HCT116 (cell line): Measurements from ENCODE around the gene LRPPRC. TPM values are rescaled to one million over a fixed set of nuclear protein-coding genes. Genes with fewer than 3 reads are reported as not detected.

Experiments used
- ATAC-seq: fragments of 200-7000 bp; cut with Tn5 transposase; 2 replicates; pipeline ENCODE4 v1.9.1; 2020; ENCODE audit warnings: mild to moderate bottlenecking, moderate library complexity
- BruUV-seq: library from RNA; stranded (reverse); fragments of 400-500 nt; replicated peaks from 2 replicates; lab custom pipeline; 2021; lab: Mats Ljungman, UMichigan
- CTCF ChIA-PET: fragments of 300-600 bp; sonication (Branson Sonifier 250); formaldehyde crosslinking; loops from one replicate; lab custom pipeline; 2021; ENCODE audit warnings: antibody characterized with exemption; lab: Charles Lee
- POLR2A ChIA-PET: fragments of 300-600, 350-600 bp; sonication (Branson Sonifier 250); formaldehyde crosslinking; loops from one replicate; lab custom pipeline; 2021; ENCODE audit warnings: antibody characterized with exemption; lab: Charles Lee
- RAD21 ChIA-PET, 2 experiments: fragments of 300-600 bp; sonication (Branson Sonifier 250); formaldehyde crosslinking; loops; one replicate each; lab custom pipeline; 2023; ENCODE audit warnings: low total read pairs in 2 of 2; ENCODE audit not compliant: uncharacterized antibody in 2 of 2, unreplicated experiment in 2 of 2, low non-redundant PET in 1 of 2; lab: Charles Lee
- DNase-seq: peaks from one replicate; pipeline ENCODE4 v3.0.0-alpha.2; 2010; ENCODE audit warnings: low read depth, low spot score
- H2AFZ ChIP-seq: fragments of 200-600 bp; shearing (Covaris generic), sonication (generic); 2 replicates; pipeline ENCODE4 v1.6.1; 2017; ENCODE audit warnings: low read depth, mixed run types, mixed read lengths, antibody characterized with exemption, low read length; ENCODE audit not compliant: poor library complexity, severe bottlenecking
- H3K27ac ChIP-seq: 2 replicates; pipeline ENCODE4 v1.5.1; 2012; ENCODE audit warnings: low read depth, low read length
- H3K27me3 ChIP-seq: fragments of 200-600 bp; sonication (generic); 2 replicates; pipeline ENCODE4 v1.6.1; 2016; ENCODE audit warnings: mixed run types, low read length, mixed read lengths; ENCODE audit not compliant: insufficient read depth
- H3K36me3 ChIP-seq, 2 experiments: fragments of 200-500 bp in 1 of 2; fragments of 200-600 bp in 1 of 2; sonication (Bioruptor generic) in 1 of 2; sonication (generic) in 1 of 2; 2 replicates each; pipeline versions ENCODE4 v1.5.1 to v1.6.1; 2014 to 2016; ENCODE audit warnings: low read length in 2 of 2, inconsistent platforms in 1 of 2, mixed read lengths in 1 of 2, mixed run types in 1 of 2; ENCODE audit not compliant: insufficient read depth in 2 of 2, control insufficient read depth in 1 of 2
- H3K4me1 ChIP-seq, 2 experiments: fragments of 200-600 bp in 1 of 2; sonication (generic) in 1 of 2; 2 replicates each; pipeline versions ENCODE4 v1.5.1 to v1.6.1; 2012 to 2017; ENCODE audit warnings: low read length in 2 of 2, inconsistent platforms in 1 of 2, mild to moderate bottlenecking in 1 of 2, mixed read lengths in 1 of 2, mixed run types in 1 of 2, moderate library complexity in 1 of 2; ENCODE audit not compliant: insufficient read depth in 2 of 2, control insufficient read depth in 1 of 2
- H3K4me2 ChIP-seq: fragments of 200-600 bp; sonication (generic); 2 replicates; pipeline ENCODE4 v1.6.1; 2017; ENCODE audit warnings: mixed run types, low read length, mixed read lengths
- H3K4me3 ChIP-seq, 2 experiments: fragments of 200-600 bp in 1 of 2; sonication (generic) in 1 of 2; replicated peaks in 1 of 2; 2 replicates each; pipeline ENCODE4 v1.5.1; 2011 to 2016; ENCODE audit warnings: low read length in 2 of 2, control low read depth in 1 of 2, low read depth in 1 of 2, mild to moderate bottlenecking in 1 of 2, mixed read lengths in 1 of 2, mixed run types in 1 of 2
- H3K79me2 ChIP-seq: fragments of 200-600 bp; sonication (generic); 2 replicates; pipeline ENCODE4 v1.6.1; 2017; ENCODE audit warnings: mild to moderate bottlenecking, mixed run types, low read length, moderate library complexity, mixed read lengths; ENCODE audit not compliant: insufficient read depth
- H3K9ac ChIP-seq: fragments of 200-600 bp; sonication (generic); 2 replicates; pipeline ENCODE4 v1.6.1; 2016; ENCODE audit warnings: low read length, mixed read lengths
- H3K9me2 ChIP-seq: fragments of 200-600 bp; sonication (generic), shearing (Covaris generic); 2 replicates; pipeline ENCODE4 v1.6.1; 2017; ENCODE audit warnings: mixed run types, mild to moderate bottlenecking, moderate library complexity; ENCODE audit not compliant: insufficient read depth
- H3K9me3 ChIP-seq, 2 experiments: fragments of 200-500 bp in 1 of 2; fragments of 200-600 bp in 1 of 2; sonication (Bioruptor generic) in 1 of 2; sonication (generic) in 1 of 2; 2 replicates each; pipeline ENCODE4 v1.6.1; 2014 to 2017; ENCODE audit warnings: low read length in 2 of 2, mixed read lengths in 2 of 2, inconsistent platforms in 1 of 2, low read depth in 1 of 2, mild to moderate bottlenecking in 1 of 2, mixed run types in 1 of 2, moderate library complexity in 1 of 2; ENCODE audit not compliant: control insufficient read depth in 1 of 2, insufficient read depth in 1 of 2
- H4K20me1 ChIP-seq: fragments of 200-600 bp; sonication (generic), shearing (Covaris generic); 2 replicates; pipeline ENCODE4 v1.6.1; 2017; ENCODE audit warnings: mixed run types, mild to moderate bottlenecking, moderate library complexity; ENCODE audit not compliant: insufficient read depth
- CBX3 ChIP-seq: IDR thresholded peaks from 2 replicates; pipeline ENCODE4 v1.6.1; 2012; ENCODE audit warnings: low read depth
- EGR1 ChIP-seq: IDR thresholded peaks from 2 replicates; pipeline ENCODE4 v1.6.1; 2012; ENCODE audit warnings: low read depth
- EZH2 ChIP-seq: fragments of 200-600 bp; sonication (generic); IDR thresholded peaks from 2 replicates; pipeline ENCODE4 v1.6.1; 2017; ENCODE audit warnings: antibody characterized with exemption, mixed run types
- EZH2phosphoT487 ChIP-seq: fragments of 200-600 bp; IDR thresholded peaks from 2 replicates; pipeline ENCODE4 v1.6.1; 2018; ENCODE audit warnings: antibody characterized with exemption, borderline replicate concordance
- POLR2A ChIP-seq: IDR thresholded peaks from 2 replicates; pipeline ENCODE4 v1.7.0; 2011; ENCODE audit warnings: borderline replicate concordance; ENCODE audit not compliant: insufficient read depth, insufficient read length; ENCODE audit errors: extremely low read depth
- REST ChIP-seq: IDR thresholded peaks from 2 replicates; pipeline ENCODE4 v1.6.1; 2012; ENCODE audit warnings: low read depth
- SP1 ChIP-seq: IDR thresholded peaks from 2 replicates; pipeline ENCODE4 v1.6.1; 2012; ENCODE audit warnings: low read depth
- SRF ChIP-seq: IDR thresholded peaks from 2 replicates; pipeline ENCODE4 v1.6.1; 2012; ENCODE audit warnings: low read depth
- TCF7L2 ChIP-seq: IDR thresholded peaks from 2 replicates; pipeline ENCODE4 v1.7.0; 2011; ENCODE audit warnings: borderline replicate concordance, inconsistent platforms; ENCODE audit not compliant: insufficient read depth, insufficient read length; ENCODE audit errors: extremely low read depth
- ZBTB33 ChIP-seq: IDR thresholded peaks from 2 replicates; pipeline ENCODE4 v1.6.1; 2011; ENCODE audit warnings: mild to moderate bottlenecking, low read length, moderate library complexity; ENCODE audit not compliant: insufficient replicate concordance; ENCODE audit errors: extremely low read depth
- ZFX ChIP-seq: fragments of 450-650 bp; IDR thresholded peaks from 2 replicates; pipeline ENCODE4 v1.6.1; 2017
- intact Hi-C: fragments of 100-400 bp; cut with micrococcal nuclease; formaldehyde crosslinking; loops from 2 replicates; pipeline ENCODE4 v1.10.0; 2022
- total RNA-seq: library from RNA; stranded (reverse); gene quantifications from one replicate; pipeline ENCODE4 v1.2.1, GENCODE V29; 2021; ENCODE audit not compliant: unreplicated experiment
- TF ChIP-seq, protein P1 (sequence below), 3 experiments: fragments of 200-600 bp in 1 of 3; sonication (generic) in 1 of 3; IDR thresholded peaks in 2 of 3; conservative IDR thresholded peaks in 1 of 3; 2 replicates each; pipeline ENCODE4 v1.5.1; 2012 to 2017; ENCODE audit warnings: low read depth in 2 of 3, low read length in 2 of 3, antibody characterized with exemption in 1 of 3, borderline replicate concordance in 1 of 3, control low read depth in 1 of 3, mild to moderate bottlenecking in 1 of 3, mixed read lengths in 1 of 3, mixed run types in 1 of 3, moderate library complexity in 1 of 3; ENCODE audit not compliant: insufficient read depth in 1 of 3

The LRPPRC gene
- total RNA-seq, 1 experiment from 2014 or later: 210 TPM

DNA sequence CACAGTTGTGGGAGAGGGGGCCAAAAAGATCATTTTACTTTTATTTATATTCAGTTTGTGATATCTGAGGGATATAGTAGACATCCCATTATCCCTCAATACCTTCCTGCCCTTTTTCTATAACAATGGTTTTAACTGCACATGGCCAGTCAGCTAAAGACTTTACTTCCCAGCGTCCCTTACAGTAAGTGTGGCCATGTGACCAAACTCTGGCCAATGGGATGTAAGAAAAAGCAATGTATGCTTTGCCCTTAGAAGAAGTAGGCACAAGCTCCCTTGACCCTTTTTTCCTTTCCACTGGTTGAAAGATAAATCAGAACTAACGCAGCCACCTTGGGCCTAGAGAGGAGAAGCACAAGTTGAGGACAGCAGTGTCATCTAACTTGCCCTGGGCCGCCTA, 44.6 kb upstream of the LRPPRC start (continued):
- no peak for TF ChIP-seq ZBTB33

DNA sequence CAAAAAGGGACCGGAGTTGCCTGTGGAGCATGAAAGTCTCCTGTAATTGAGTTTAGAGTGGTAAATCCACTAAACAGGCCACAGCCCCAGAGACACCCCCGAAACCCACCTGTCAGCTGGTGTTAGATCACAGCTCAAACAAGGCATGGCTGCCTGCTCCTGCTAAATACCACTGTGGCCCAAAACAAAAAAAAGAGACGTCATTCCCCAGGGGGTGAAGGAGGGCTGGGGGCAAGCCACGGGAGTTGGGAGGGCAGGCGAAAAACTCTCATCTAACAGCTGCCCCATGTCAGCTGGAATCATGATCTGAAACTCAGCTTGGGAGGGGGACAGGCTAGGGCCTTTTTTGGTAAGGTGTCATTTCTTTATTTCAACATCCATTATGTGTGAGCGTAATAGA, 42.5 kb upstream of the LRPPRC start:
- Histone ChIP-seq H3K27me3 (no peaks in the 10 kb centered on the region), H3K4me1 (no peaks in the 10 kb centered on the region), H3K4me2 (no peak overlapping the region), H3K9me3 (no peaks in the 10 kb centered on the region), H3K9ac (no peak overlapping the region), H3K27ac (no peak overlapping the region), H3K36me3 (no peaks in the 10 kb centered on the region), H3K79me2 (no peaks in the 10 kb centered on the region), H2AFZ (no peak overlapping the region), H3K4me3 (no peak overlapping the region), H4K20me1 (no peaks in the 10 kb centered on the region), H3K9me2 (no peaks in the 10 kb centered on the region)
- CTCF ChIA-PET: no interaction called here
- DNase-seq (no peak), ATAC-seq (no peak)
- TF ChIP-seq POLR2A: no peak
- TF ChIP-seq CBX3: no peak
- no peak for TF ChIP-seq TCF7L2
- TF ChIP-seq ZFX: no peak
- TF ChIP-seq SP1: no peak
- TF ChIP-seq ZBTB33: no peak
- TF ChIP-seq EZH2: no peak
- TF ChIP-seq, protein P1, sequence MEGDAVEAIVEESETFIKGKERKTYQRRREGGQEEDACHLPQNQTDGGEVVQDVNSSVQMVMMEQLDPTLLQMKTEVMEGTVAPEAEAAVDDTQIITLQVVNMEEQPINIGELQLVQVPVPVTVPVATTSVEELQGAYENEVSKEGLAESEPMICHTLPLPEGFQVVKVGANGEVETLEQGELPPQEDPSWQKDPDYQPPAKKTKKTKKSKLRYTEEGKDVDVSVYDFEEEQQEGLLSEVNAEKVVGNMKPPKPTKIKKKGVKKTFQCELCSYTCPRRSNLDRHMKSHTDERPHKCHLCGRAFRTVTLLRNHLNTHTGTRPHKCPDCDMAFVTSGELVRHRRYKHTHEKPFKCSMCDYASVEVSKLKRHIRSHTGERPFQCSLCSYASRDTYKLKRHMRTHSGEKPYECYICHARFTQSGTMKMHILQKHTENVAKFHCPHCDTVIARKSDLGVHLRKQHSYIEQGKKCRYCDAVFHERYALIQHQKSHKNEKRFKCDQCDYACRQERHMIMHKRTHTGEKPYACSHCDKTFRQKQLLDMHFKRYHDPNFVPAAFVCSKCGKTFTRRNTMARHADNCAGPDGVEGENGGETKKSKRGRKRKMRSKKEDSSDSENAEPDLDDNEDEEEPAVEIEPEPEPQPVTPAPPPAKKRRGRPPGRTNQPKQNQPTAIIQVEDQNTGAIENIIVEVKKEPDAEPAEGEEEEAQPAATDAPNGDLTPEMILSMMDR (IDR thresholded peaks at IDR 0.05 in 2 of 3, conservative IDR thresholded peaks at IDR 0.05 in 1 of 3; ENCODE audit: borderline replicate concordance in 1 of 3, insufficient read depth in 1 of 3, low read depth in 2 of 3, low read length in 2 of 3): no peak
- TF ChIP-seq REST: no peak
- TF ChIP-seq EZH2phosphoT487: no peak
- no peak for TF ChIP-seq SRF
- TF ChIP-seq EGR1: no peak
- intact Hi-C loops: no loop called here
- POLR2A ChIA-PET: no interaction called here
- RAD21 ChIA-PET: no interaction called here
- BruUV-seq: no TSS peak
